Hippocampal formation (tissue), 2 donors: ENCODE results near the gene TEKTIP1.
"Not testable (repeated sequence)": the region's sequence is repeated elsewhere in the genome, so short reads cannot be mapped to it uniquely, and the experiment has no call there.

Experiments
- DNase-seq, 2 donors: peaks; one replicate each; lab custom pipeline; 2025; lab: John Stamatoyannopoulos, UW

The TEKTIP1 gene

GRCh38 chr19:3507371-3508120, 31.4 kb upstream of the TEKTIP1 start:
- DNase-seq, result no peak

GRCh38 chr19:3508121-3508661, 30.8 kb upstream of the TEKTIP1 start:
- not testable (repeated sequence) for DNase-seq

GRCh38 chr19:3508771-3509535, 30.0 kb upstream of the TEKTIP1 start:
- no peak for DNase-seq

- DNase-seq, result no peak
Measured at GRCh38 chr19:3509566-3509989, 29.4 kb upstream of the TEKTIP1 start.

GRCh38 chr19:3510727-3511126, 28.2 kb upstream of the TEKTIP1 start:
- no peak for DNase-seq

- no peak for DNase-seq
Measured at GRCh38 chr19:3511506-3512251, 27.3 kb upstream of the TEKTIP1 start.

- peak in 1 of 2 donors; percentile 14 for DNase-seq
Measured at GRCh38 chr19:3512562-3513228, 26.3 kb upstream of the TEKTIP1 start.

GRCh38 chr19:3513229-3514140, 25.5 kb upstream of the TEKTIP1 start:
- DNase-seq, result no peak

GRCh38 chr19:3514930-3515329, 24.0 kb upstream of the TEKTIP1 start:
- DNase-seq, result no peak

GRCh38 chr19:3515891-3516422, 23.0 kb upstream of the TEKTIP1 start:
- DNase-seq, result peak in 1 of 2 donors; percentile 12

- no peak for DNase-seq
Measured at GRCh38 chr19:3516675-3517207, 22.2 kb upstream of the TEKTIP1 start.

GRCh38 chr19:3517638-3518037, 21.3 kb upstream of the TEKTIP1 start:
- no peak for DNase-seq

- DNase-seq, result no peak
Measured at GRCh38 chr19:3518255-3518654, 20.7 kb upstream of the TEKTIP1 start.

- no peak for DNase-seq
Measured at GRCh38 chr19:3518659-3519058, 20.3 kb upstream of the TEKTIP1 start.

- no peak for DNase-seq
Measured at GRCh38 chr19:3519126-3519525, 19.8 kb upstream of the TEKTIP1 start.

- DNase-seq, result no peak
Measured at GRCh38 chr19:3520166-3521103, 18.5 kb upstream of the TEKTIP1 start.

GRCh38 chr19:3521104-3521445, 17.9 kb upstream of the TEKTIP1 start:
- no peak for DNase-seq

- DNase-seq, result no peak
Measured at GRCh38 chr19:3522421-3523360, 16.3 kb upstream of the TEKTIP1 start.
